OCI-LY3 (cell line): Measurements from ENCODE around the gene TANC1.

Experiments
- EZH2phosphoT487 ChIP-seq: fragments of 200-600 bp; shearing (Covaris generic); IDR thresholded peaks from 2 replicates; pipeline ENCODE4 v1.6.1; 2018; ENCODE audit warnings: antibody characterized with exemption, mixed run types, low read depth
- TF ChIP-seq, protein P1 (sequence below): fragments of 200-600, 300-600 bp; sonication (generic); IDR thresholded peaks from 2 replicates; pipeline ENCODE4 v1.5.1; 2014; ENCODE audit warnings: antibody characterized with exemption, low read length, low read depth

DNA sequence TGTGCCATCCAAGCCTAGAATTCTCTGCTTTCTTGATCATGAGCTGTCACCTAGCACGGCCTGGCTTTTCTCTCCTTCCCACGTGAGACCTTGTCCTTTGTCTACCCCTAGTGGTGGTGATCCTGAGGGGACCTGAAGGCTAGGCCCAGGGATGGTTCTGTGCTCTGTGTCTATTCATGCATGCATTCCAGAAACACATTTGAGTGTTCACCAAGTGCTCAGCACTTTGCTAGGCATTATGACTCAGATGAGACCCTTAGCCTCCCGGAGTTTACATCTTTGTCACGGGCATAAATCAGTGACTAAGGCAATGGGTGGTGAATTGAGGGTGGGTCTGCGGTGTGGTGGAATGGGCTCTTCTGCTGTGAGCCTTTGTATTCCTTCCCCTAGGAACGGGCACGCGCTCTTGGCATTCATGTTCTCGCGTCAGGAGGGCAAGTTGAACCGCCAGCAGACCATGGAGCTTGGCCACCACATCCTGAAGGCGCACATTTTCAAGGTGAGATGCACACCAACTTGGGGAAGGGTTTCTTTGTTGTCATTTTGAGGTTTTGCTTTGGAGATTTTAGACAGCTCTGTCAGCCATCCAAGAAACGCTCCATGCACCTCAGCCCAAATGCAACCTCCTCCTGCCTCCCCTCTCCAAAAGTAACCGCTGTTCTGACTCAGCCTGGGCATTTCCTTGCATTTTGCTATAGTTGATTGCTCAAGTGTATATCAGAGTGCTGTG, 217.1 kb downstream of the TANC1 start:
- TF ChIP-seq, protein P1, sequence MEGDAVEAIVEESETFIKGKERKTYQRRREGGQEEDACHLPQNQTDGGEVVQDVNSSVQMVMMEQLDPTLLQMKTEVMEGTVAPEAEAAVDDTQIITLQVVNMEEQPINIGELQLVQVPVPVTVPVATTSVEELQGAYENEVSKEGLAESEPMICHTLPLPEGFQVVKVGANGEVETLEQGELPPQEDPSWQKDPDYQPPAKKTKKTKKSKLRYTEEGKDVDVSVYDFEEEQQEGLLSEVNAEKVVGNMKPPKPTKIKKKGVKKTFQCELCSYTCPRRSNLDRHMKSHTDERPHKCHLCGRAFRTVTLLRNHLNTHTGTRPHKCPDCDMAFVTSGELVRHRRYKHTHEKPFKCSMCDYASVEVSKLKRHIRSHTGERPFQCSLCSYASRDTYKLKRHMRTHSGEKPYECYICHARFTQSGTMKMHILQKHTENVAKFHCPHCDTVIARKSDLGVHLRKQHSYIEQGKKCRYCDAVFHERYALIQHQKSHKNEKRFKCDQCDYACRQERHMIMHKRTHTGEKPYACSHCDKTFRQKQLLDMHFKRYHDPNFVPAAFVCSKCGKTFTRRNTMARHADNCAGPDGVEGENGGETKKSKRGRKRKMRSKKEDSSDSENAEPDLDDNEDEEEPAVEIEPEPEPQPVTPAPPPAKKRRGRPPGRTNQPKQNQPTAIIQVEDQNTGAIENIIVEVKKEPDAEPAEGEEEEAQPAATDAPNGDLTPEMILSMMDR = peak; percentile 52
- no peak for TF ChIP-seq EZH2phosphoT487
